HG02642 (cell line): ENCODE measurements around the gene C18orf32.
"Not testable (repeated sequence)": the region's sequence is repeated elsewhere in the genome, so short reads cannot be mapped to it uniquely, and the experiment has no call there.

Experiments
- ATAC-seq: cut with Tn5 transposase; IDR thresholded peaks from one replicate; pipeline ENCODE4 v1.9.1; 2021; ENCODE audit warnings: mild to moderate bottlenecking; ENCODE audit not compliant: unreplicated experiment, poor library complexity

The C18orf32 gene

DNA sequence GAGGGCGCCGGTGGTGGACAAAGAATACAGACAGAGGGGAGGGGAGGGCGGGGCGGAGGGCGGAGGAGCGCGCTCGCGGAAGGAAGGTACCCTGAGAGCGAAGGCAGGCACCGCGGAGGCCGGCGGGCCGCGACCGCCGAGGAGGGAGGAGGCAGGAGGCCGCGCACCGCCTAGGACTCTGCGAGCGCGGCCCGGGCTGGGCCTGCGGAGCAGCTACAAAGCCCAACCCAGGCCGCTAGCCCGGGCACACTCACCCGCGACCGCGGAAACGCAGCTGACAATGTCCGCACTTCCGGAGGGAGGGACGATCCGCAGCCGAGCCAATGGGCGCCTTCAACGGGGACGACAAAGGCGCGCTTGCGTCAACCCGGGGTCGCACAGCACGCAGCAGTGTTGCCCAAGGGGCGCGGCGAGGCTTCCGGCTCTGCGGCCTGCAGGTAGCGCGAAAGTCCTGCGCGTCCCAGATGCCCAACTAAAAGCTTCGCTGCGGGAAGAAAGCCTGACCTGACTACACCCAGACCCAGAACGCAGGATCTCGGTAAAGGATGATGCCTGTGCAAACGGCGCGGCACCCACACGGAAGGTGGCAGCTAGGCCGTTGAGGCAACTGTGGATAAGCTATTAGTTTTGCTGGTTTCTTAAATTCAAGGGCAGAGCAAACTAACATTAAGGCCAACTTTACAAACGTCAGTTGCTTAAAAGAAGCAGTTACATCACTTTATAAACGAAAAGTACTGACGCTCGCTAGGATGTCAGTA, at the start of gene C18orf32:
TSS of gene C18orf32 (minus strand) at position 282 of the 758 bp plus-strand sequence. CDS start 3,486 bp downstream, outside the sequence.
- peak; percentile 96 for ATAC-seq

DNA sequence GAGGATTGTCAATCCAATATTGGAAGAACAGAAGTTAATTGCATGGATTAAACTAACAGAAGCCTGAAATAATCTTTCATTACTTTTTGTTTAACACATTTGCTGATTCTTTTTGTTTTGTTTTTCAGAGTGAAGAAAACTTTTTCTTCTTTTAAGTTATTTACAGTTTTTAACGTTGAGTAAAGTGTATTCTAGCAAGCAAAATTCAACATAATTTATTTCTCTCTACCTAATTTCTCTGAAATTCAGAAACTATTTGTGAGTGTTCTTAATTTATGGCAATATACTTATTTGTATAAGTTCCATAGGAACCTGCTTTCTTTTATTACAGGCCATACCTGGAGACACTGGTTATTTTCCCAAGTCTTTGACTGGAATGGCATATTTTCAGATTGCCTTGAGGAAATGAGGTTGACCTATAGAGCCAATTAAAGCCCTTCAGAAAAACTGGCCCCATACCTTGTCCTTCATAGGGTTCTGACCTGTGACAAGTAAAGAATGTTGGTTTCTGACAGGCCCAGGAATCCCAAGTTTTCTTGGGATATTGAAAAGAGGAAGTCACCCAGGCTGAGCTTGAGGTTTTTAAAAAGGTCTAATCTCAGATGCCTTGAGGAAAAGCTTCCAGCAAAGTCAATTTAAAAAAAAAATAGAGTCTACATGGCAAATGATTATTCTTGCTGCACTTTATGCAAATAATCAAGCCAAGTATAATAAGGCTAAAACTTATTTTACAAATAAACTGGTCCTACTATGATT, 48.0 kb upstream of the C18orf32 start:
- ATAC-seq, result no peak

DNA sequence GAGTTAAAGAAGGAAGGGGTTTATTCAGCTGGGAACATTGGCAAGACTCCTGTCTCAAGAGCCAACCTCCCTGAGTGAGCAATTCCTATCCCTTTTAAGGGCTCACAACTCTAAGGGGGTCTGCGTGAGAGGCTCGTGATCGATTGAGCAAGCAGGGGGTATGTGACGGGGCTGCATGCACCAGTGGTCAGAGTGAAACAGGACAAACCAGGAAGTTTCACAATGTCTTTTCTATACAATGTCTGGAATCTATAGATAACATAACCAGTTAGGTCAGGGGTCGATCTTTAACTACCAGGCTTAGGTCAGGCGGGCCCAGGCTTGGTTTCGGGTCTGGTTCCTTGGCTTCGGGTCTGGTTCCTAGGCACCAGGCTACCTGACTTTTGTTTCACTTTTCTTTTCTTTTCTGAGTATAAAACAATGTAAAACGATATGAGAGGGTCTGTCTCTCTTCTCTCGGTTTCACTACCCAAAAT, 44.7 kb upstream of the C18orf32 start:
- no peak for ATAC-seq

DNA sequence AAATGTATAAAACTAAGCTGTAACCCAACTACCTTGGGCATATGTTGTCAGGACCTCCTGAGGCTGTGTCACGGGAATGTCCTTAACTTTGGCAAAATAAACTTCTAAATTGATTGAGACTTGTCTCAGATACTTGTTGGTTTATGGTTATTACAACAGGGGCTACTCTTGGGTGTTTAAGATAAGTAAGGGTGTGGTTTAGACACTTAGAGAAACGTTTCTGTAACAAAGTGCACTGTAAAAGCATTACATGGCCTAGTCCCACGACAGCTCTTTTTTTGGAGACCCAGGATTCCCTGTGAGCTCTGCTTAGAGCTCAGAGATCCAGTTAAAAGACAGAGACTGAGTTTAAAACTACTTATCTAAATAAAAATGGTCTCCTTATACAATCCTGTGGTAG, 42.6 kb upstream of the C18orf32 start:
- no peak for ATAC-seq

DNA sequence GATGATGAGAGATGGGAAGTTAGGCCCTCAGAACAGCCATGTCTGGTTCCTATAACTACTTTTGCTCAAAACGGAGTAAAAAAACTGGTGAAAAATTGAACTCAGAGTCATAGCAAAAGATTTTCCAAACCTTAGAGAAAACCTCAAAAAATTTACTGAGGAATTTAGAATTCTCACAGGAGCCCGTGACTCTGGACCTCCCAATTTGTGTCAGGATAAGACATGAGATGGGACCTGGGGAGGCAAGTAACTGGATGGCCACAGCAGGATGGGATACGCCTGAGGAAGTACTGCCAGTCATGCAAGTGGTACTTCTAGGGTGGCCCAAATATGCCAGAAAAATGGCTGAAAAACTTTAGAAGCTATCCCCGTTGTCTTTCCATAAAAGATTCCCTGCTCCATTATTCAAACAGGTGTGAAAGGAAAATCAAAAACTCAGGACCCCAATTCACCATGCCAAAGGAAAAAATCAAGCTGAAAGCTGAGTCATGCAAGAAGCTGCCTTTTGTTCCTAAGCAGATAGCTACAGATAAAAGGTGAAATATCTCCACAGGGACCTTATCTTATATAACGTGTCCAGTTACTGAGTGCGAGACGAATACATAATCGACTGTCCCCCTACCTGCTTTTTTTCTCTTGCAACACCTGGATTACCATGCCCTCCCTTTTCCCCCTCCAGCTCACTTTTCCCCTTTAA, 40.7 kb upstream of the C18orf32 start:
- no peak for ATAC-seq

DNA sequence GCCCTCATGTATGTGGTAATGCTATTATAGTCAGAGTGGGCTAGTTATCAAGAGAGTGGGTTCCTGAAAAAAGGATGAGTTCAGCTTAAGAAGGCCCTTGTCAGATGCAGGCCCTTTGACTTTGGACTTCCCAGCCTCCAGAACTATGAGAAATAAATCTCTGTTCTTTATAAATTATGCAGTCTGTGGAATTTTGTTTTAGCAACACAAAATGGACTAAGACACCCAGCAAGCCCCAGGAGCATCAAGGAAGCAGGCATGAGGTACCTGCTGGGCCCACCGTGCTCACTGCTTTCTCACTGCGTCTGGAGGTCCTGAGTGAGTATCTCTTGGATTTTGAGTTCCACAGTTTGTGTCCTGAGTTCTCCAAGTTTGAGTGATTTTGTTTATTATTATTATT, 38.9 kb upstream of the C18orf32 start:
- ATAC-seq, result no peak

DNA sequence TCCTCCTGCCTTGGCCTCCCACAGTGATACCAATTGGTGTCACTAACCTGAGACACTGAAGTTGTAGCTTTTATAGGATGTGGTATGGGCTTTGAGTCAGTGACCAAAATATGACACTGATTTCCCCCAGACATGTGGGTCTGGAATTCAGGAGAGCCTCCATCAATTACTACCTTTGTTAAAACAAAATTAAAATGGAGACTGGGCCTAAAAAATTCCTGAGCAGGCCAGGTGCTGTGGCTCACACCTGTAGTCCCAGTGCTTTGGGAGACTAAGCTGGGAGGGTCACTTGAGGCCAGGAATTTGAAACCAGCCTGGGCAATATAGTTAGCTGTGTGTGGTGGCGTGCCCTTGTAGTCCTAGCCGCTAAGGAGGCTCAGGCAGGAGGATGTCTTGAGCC, 37.9 kb upstream of the C18orf32 start:
- no peak for ATAC-seq

DNA sequence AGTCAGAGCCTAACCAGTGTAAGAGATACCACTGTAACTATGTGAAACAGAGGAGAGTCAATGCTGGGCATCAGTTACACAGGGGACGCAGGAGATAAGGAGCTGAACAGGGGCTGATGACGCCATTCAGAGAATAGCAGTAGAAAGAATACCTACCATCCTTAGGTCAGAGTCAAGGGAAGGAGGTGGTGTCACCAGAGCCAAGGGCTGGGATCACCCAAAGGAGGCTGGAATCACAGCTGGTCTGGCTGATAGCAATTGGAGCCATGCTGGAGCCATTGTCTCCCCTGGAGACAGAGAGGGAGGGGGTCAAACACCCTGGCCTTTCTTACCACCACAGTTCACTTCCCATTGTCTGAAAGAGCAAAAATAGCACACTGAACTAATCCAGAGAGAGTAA, 37.3 kb upstream of the C18orf32 start:
- ATAC-seq, result no peak

DNA sequence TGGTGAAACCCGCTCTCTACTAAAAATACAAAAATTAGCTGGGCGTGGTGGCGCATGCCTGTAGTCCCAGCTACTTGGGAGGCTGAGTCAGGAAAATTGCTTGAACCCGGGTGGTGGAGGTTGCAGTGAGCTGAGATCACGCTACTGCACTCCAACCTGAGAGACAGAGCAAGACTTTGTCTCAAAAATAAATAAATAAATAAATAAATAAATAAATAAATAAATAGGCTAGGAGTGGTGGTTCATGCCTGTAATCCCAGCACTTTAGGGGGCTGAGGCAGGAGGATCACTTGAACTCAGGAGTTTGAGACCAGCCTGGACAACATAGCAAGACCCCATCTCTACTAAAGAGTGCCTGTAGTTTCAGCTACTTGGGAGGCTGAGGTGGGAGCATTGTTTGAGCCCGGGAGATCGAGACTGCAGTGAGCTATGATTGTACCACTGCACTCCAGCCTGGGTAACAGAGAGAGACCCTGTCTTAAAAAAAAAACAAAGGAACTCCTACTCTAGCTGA, 36.6 kb upstream of the C18orf32 start:
- not testable (repeated sequence) for ATAC-seq

DNA sequence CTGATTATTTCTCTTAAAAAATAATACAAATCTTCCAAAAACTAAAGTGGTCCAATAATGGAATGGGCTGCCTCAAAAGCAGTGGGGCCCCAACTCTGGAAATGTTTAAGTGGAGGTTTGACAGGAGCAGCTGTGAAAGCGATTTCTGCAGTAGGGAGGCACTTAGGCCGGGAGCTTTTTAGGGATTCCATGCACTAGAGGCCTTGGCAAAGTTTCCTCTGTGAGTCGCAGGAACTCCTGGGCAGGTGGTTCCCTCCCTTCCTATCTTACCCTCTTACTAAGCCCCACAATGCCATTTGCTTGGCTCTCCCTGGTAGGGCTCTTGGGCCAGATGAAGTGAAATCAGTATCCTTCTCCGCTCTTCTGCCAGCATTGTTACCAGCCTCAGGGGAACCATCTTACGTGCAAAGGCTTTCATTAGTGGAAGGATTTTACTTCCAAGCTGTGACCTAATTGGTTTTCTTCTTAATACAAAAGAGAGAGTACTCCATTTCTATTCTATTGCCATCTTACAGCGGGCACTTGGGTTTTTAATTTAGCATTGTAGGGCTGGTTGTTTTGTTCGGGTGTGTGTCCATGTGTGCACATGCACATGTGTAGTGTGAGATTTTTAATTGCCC, 34.3 kb upstream of the C18orf32 start:
- ATAC-seq, result no peak

DNA sequence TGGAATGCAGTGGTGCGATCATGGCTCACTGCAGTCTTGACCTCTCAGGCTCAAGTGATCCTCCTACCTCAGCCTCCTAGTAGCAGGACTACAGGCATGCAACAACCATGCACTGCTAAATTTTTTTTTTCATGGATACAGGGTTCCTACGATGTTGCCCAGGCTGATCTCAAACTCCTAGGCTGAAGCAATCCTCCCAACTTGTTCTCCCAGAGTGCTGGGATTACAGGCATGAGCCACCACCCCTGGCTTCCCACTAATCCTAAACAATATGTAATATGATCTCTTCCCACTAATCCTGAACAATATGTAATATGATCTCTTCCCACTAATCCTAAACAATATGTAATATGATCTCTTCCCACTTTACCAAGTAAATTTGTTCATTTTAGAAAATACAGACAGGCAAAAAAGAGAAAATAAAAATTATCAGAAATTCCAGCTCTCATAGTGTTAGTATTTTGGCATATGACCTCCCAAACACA, 33.7 kb upstream of the C18orf32 start:
- no peak for ATAC-seq

DNA sequence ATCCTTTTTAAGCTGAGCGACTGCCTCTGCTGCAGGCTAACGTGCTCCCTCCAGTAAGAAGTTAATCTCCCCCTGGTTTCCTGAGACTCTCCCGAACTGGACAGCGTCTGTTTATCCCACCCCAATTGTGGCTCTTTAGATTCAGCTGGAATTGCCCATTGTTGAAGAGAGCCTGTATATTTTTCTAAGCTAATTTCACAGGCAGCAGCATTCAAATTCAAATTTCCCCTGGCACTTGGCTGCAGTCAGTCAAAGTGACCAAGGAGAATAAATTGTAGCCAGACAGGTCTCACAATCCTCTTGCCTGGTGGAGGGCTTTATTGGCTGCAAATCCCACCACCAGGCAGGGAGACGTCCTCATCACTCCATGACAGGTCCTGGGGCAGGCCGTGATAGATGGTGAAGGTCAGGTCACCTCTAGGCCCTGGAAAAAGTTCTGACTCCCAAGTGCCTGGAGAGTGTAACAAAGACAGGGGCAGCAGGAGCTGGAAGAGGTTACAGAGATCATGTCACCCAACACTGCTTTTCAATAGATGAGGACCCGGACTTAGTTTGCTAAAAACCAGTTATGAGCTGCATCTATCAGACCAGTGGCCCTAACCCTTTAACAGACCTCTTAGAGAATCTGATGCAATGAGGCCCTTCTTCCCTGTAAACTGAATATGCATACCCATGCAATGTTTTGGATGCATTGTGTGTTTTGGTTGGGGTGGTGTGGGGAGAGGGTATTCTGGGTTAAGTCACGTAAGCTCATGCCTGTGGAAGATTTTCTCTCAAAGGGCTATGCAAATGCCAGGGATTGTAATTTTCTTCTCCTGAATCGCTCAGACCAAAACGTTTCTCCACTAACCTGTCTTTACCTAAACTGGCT, 32.3 kb upstream of the C18orf32 start:
- ATAC-seq, result no peak

DNA sequence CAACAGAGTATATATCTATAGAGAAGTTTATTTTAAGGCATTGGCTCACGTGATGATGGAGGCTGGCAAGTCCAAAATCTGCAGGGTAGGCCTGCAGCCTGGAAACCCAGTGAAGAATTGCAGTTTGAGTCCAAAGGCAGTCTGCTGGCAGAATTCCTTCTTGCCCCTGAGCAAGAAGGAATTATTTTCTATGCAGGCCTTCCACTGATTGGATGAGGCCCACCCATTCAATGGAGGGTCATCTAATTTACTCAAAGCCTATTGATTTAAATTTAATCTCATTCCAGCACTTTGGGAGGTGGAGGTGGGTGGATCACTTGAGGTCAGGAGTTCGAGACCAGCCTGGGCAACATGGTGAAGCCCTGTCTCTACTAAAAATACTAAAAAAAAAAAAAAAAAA, 30.4 kb upstream of the C18orf32 start:
- no peak for ATAC-seq

DNA sequence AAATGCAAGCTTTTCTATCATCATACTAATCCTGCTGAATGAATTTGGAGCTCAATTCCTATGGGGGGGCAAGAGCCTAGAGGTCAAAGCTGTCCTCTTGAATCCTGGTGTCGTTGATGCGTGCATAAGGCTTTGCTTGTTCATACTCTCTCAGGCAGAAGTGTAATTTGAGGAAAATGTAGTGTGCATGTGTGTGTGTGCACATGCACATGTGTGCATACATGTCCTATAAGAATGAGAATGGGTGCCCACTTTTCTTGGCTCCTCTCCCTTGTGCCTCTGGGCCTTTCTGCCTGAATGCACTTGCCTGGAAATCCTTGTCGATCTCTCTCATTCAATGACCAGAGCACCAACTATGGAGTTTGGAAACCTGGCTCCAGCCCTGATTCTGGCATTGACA, 28.5 kb upstream of the C18orf32 start:
- no peak for ATAC-seq

DNA sequence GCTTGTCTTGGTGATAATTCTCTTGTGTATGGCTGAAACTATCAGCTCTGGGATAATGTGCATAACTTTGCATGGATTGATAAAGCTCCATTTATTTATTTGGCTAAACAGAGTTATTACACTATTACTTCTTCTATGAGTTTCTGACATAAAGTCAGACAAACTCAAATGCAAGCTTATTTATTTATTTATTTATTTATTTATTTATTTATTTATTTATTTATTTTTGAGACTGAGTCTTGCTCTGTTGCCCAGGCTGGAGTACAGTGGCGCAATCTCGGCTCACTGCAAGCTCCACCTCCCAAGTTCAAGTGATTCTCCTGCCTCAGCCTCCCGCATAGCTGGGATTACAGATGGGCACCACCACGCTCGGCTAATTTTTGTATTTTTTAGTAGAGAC, 28.0 kb upstream of the C18orf32 start:
- ATAC-seq, result not testable (repeated sequence)

DNA sequence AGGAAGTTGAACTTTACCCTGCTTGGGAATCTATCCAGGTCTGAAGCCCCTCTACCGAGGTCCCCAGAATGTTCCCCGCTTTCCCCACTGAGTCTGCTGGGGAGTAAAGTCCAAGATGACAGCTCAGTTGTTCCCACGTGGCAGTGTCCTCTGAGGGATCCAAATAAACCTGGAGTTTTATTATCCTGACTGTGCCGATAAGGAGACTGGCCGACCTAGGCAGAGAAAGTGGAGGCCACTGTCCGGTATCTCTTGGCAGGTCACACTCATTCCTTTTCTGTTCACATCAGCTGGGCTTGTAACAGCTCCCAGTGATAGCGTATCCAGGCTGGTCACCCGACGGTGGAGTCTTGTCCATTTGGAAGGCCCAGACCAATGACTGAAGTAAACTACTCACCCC, 27.5 kb upstream of the C18orf32 start:
- ATAC-seq, result no peak

DNA sequence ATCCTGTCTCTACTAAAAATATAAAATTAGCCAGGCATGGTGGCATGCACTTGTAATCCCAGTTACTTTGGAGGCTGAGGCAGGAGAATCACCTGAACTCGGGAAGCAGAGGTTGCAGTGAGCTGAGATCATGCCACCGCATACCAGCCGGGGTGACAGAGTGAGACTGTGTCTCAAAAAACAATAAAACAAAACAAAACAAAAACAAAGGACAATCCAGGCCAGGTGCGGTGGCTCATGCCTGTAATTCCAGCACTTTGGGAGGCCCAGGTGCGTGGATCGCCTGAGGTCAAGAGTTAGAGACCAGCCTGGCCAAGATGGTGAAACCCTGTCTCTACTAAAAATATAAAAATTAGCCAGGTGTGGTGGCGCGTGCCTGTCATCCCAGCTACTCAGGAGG, 25.8 kb upstream of the C18orf32 start:
- ATAC-seq, result not testable (repeated sequence)

DNA sequence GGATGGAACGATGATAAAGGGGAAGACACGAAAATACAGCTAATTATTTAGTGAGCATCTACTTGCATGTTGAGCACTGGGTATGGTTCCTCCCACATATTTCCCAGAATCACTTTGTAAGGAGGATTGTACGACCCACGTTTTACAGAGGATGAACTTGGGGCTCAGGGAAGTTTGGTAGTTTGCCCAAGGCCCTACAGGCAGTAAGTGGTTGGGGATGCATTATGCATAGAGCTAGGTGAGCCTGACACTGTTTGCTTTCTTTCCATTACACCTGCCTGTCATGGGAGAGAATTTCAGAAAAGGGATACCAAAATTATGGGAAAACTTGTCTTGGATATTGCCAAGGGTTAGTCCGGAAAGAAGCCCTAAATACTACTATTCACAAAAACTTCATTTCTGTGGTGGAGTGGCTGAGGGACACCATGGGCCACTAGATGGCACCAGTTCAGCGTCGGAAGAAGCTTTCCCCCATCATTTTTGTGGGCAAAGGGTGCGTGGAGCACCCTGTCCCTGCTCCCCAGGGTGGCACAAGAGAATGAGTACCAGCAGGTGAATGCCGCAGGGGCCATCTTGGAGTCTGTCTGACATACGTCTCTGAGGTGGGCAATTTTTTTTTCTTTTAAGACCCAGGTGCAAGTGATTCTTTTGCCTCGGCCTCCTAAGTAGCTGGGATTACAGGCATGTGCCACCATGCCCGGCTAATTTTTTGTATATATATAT, 23.5 kb upstream of the C18orf32 start:
- ATAC-seq, result no peak

DNA sequence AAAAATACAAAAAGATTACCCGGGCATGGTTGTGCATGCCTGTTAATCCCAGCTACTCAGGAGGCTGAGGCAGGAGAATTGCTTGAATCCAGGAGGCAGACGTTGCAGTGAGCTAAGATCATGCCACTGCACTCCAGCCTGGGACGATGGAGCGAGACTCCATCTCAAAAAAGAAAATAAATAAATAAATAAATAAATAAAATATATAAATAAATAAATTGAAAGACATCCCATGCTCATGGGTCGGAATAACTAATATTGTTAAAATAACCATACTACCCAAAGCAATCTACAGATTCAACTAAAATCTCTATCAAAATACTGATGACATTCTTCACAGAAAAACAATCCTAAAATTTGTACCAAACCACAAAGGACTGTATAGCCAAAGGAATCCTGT, 19.4 kb upstream of the C18orf32 start:
- not testable (repeated sequence) for ATAC-seq
